HG03280 (cell line): ENCODE measurements around the gene ANKMY1.

ENCODE experiments used
- ATAC-seq: cut with Tn5 transposase; IDR thresholded peaks from one replicate; pipeline ENCODE4 v1.9.1; 2021; ENCODE audit warnings: mild to moderate bottlenecking, moderate library complexity; ENCODE audit not compliant: unreplicated experiment

ANKMY1 gene

GRCh38 chr2:240463866-240464481 lies 93.8 kb downstream of the ANKMY1 start:
- no peak for ATAC-seq

- ATAC-seq = no peak
Measured at GRCh38 chr2:240463274-240463865, 94.4 kb downstream of the ANKMY1 start.

GRCh38 chr2:240462707-240463273 lies 95.0 kb downstream of the ANKMY1 start:
- ATAC-seq = no peak

- ATAC-seq = no peak
Measured at GRCh38 chr2:240462073-240462706, 95.6 kb downstream of the ANKMY1 start.

- no peak for ATAC-seq
Measured at GRCh38 chr2:240461471-240462072, 96.2 kb downstream of the ANKMY1 start.

- no peak for ATAC-seq
Measured at GRCh38 chr2:240460781-240461431, 96.9 kb downstream of the ANKMY1 start.

GRCh38 chr2:240460253-240460711 lies 97.5 kb downstream of the ANKMY1 start:
- no peak for ATAC-seq

- ATAC-seq = no peak
Measured at GRCh38 chr2:240459401-240460252, 98.2 kb downstream of the ANKMY1 start.

- ATAC-seq = no peak
Measured at GRCh38 chr2:240458900-240459391, 98.8 kb downstream of the ANKMY1 start.

GRCh38 chr2:240458044-240458899 lies 99.5 kb downstream of the ANKMY1 start:
- no peak for ATAC-seq

- ATAC-seq = no peak
Measured at GRCh38 chr2:240457223-240458043, 100.4 kb downstream of the ANKMY1 start.

- no peak for ATAC-seq
Measured at GRCh38 chr2:240456447-240457222, 101.2 kb downstream of the ANKMY1 start.

GRCh38 chr2:240455647-240456446 lies 101.9 kb downstream of the ANKMY1 start:
- no peak for ATAC-seq

- ATAC-seq = no peak
Measured at GRCh38 chr2:240455272-240455646, 102.5 kb downstream of the ANKMY1 start.

- no peak for ATAC-seq
Measured at GRCh38 chr2:240454106-240454901, 103.5 kb downstream of the ANKMY1 start.
